GM12891 (cell line): Measurements from ENCODE around the gene PIN1.

Source experiments
- PAX5 ChIP-seq: IDR thresholded peaks from 2 replicates; pipeline ENCODE4 v1.6.1; 2011; ENCODE audit warnings: low read length, moderate library complexity, mild to moderate bottlenecking; ENCODE audit not compliant: insufficient read depth, severe bottlenecking
- POLR2A ChIP-seq: IDR thresholded peaks from 2 replicates; pipeline ENCODE4 v1.6.1; 2011; ENCODE audit warnings: low read depth, low read length, control low read depth
- POLR2AphosphoS5 ChIP-seq: IDR thresholded peaks from 2 replicates; pipeline ENCODE4 v1.6.1; 2011; ENCODE audit warnings: low read depth, low read length, control low read depth
- POU2F2 ChIP-seq: IDR thresholded peaks from 2 replicates; pipeline ENCODE4 v1.6.1; 2011; ENCODE audit warnings: low read depth, mild to moderate bottlenecking, control low read depth, low read length, moderate library complexity

DNA sequence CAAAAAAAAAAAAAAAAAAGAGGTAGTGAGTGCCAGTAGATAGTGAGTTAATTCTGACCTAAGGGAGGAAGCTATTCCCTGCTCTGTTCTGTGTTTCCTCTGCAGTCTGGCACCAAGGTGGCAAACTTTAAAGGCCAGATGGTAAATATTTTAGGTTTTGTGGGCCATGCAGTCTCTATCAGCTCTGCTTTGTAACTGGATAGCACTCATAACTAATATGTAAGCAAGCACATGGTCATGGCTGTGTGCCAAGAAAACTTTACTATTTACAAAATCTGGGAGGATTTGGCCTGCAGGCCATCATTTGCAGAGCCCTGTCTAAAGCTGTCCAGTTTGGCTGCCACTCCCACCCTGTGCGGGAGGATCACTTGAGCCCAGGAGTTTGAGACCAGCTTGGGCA lies 4.3 kb downstream of the PIN1 start:
- TF ChIP-seq POLR2AphosphoS5 = no peak
- no peak for TF ChIP-seq POLR2A
- TF ChIP-seq PAX5 = no peak
- no peak for TF ChIP-seq POU2F2
